Duodenal mucosa (tissue), 2 donors: ENCODE results near the gene FGD2.

Source experiments
- H3K27ac ChIP-seq: one replicate; pipeline ENCODE4 v1.7.0; 2013; ENCODE audit warnings: low read depth, low read length
- H3K27me3 ChIP-seq, 2 donors: one replicate each; pipeline ENCODE4 v1.7.0; 2013; ENCODE audit warnings: low read length in 2 of 2, control low read depth in 1 of 2; ENCODE audit not compliant: insufficient read depth in 2 of 2, control insufficient read depth in 1 of 2
- H3K36me3 ChIP-seq, 2 donors: one replicate each; pipeline ENCODE4 v1.7.0; 2013; ENCODE audit warnings: low read length in 2 of 2, control low read depth in 1 of 2; ENCODE audit not compliant: insufficient read depth in 2 of 2, control insufficient read depth in 1 of 2
- H3K4me1 ChIP-seq, 2 donors: one replicate each; pipeline ENCODE4 v1.7.0; 2013; ENCODE audit warnings: low read length in 2 of 2, control low read depth in 1 of 2; ENCODE audit not compliant: insufficient read depth in 2 of 2, control insufficient read depth in 1 of 2
- H3K4me3 ChIP-seq, 2 donors: one replicate each; pipeline ENCODE4 v1.7.0; 2013; ENCODE audit warnings: low read length in 2 of 2, low read depth in 1 of 2
- H3K9ac ChIP-seq, 2 donors: one replicate each; pipeline ENCODE4 v1.7.0; 2013; ENCODE audit warnings: low read length in 2 of 2, low read depth in 1 of 2
- H3K9me3 ChIP-seq, 2 donors: one replicate each; pipeline ENCODE4 v1.7.0; 2013; ENCODE audit warnings: low read length in 2 of 2, control low read depth in 1 of 2; ENCODE audit not compliant: control insufficient read depth in 1 of 2

Gene FGD2

DNA sequence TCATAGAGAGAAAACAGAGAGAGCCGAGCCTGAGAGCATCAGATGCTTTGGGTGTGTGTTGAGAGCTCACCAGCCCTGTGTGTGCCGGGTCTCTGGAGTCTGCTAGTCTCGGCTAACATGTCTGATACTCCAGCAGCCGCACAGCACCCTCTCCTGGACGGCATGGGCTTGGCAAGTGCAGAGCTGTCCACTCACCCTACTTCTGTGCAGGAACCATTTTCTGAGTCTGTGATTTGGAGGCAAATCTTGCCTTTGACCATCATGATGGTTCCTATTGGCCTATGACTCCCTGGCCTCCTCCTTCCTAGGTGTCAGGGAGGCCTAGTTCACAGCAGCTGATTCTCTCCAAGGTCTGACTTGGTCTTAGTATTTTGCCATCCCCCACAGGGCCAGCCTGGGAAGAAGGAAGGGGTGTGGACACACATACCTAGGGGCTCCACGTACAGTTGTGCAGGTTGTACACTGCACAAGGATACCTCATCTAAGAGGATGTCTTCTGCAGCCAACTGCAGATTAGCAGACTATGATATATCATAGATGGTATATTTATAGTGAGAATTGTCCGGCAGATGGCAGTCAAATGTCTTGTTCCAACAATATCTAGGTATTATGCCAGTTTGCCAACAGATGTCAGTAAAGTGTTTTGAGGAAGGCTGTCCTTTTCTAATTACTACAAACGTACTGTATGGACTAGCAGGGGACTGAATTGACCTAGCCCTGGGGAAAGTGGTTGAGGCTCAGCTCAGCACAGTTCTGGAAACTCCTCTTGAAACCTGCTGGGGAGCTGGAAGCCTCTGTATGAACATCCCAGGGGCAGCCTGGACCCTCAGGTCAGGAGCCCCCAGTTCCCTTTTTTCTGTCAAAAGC lies 13.0 kb downstream of the FGD2 start:
- Histone ChIP-seq H3K36me3 (peaks cover 0 to 6% of the 10 kb centered on the region in 2 donors), H3K9me3 (no peaks in the 10 kb centered on the region), H3K27ac (no peak overlapping the region), H3K9ac (peak overlapping the region in 1 of 2 donors; percentile 9), H3K27me3 (no peaks in the 10 kb centered on the region), H3K4me1 (peaks cover 14% of the 10 kb centered on the region in 2 donors), H3K4me3 (no peak overlapping the region)

DNA sequence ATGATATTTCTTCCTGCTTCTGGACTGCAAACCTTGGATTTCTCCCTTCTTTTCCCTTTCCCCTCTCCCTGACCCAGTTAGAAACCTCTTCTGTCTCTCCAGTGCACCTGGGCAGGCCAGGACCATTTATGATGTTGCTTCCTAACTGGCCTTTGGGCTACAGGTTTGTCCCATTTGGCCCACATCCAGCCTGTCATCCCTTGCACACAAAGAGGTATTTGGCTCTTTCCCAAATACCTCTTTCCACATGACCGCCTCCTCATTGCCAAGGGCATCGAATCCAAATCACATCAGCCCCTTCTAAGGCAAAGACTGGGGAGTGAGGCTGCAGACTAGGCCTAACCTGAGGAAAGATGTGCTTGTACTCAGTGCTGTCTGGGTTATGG lies 13.6 kb downstream of the FGD2 start:
- no peak overlapping the region for H3K9ac ChIP-seq
- no peak overlapping the region for H3K27ac ChIP-seq
- peaks cover 14% of the 10 kb centered on the region in 2 donors for H3K4me1 ChIP-seq
- H3K9me3 ChIP-seq: no peaks in the 10 kb centered on the region
- H3K4me3 ChIP-seq: no peak overlapping the region
- H3K27me3 ChIP-seq: no peaks in the 10 kb centered on the region
- peaks cover 0 to 5% of the 10 kb centered on the region in 2 donors for H3K36me3 ChIP-seq

DNA sequence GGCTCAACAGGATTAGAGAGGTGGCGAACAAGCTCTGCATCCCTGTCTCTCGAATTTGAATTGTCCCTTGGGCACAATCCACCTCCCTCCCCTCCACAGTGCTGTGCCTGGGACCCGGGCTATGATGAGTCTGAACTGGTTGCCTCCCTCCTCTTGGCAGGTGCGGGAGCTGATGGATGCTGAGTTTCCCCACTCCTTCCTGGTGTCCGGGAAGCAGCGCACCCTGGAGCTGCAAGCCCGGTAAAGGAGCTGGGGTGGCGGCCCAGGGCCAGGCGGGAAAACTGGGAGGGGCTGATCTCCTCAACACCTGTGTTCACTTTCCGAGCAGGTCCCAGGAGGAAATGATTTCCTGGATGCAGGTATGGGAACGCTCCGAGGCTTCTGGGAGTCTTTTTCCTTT lies 14.9 kb downstream of the FGD2 start:
- H3K4me1 ChIP-seq: peaks cover 14% of the 10 kb centered on the region in 2 donors
- H3K36me3 ChIP-seq: peaks cover 0 to 3% of the 10 kb centered on the region in 2 donors
- no peaks in the 10 kb centered on the region for H3K27me3 ChIP-seq
- H3K27ac ChIP-seq: no peak overlapping the region
- H3K9me3 ChIP-seq: no peaks in the 10 kb centered on the region
- no peak overlapping the region for H3K4me3 ChIP-seq
- no peak overlapping the region for H3K9ac ChIP-seq

DNA sequence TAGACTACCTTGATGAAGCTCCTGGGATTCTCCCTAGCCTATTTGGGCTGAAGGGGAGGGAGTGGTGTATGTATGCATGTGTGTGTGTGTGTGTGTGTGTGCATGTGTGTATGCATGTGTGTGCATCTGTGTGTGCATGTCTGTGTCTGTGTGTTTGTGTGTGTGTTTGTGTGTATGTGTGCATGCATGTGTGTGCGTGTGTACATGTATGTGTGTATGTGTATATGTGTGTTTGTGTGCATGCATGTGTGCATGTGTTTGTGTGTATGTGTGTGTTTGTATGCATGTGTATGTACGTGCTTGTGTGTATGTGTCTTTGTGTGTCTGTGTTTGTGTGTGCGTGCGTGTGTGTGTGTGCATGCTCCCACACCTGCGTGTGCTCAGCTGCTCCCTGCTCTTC lies 15.4 kb downstream of the FGD2 start:
- Histone ChIP-seq H3K27me3 (no peaks in the 10 kb centered on the region), H3K36me3 (peaks cover 0 to 5% of the 10 kb centered on the region in 2 donors), H3K4me3 (no peak overlapping the region), H3K4me1 (peaks cover 14% of the 10 kb centered on the region in 2 donors), H3K27ac (no peak overlapping the region), H3K9me3 (no peaks in the 10 kb centered on the region), H3K9ac (peak overlapping the region in 1 of 2 donors; percentile 19)

DNA sequence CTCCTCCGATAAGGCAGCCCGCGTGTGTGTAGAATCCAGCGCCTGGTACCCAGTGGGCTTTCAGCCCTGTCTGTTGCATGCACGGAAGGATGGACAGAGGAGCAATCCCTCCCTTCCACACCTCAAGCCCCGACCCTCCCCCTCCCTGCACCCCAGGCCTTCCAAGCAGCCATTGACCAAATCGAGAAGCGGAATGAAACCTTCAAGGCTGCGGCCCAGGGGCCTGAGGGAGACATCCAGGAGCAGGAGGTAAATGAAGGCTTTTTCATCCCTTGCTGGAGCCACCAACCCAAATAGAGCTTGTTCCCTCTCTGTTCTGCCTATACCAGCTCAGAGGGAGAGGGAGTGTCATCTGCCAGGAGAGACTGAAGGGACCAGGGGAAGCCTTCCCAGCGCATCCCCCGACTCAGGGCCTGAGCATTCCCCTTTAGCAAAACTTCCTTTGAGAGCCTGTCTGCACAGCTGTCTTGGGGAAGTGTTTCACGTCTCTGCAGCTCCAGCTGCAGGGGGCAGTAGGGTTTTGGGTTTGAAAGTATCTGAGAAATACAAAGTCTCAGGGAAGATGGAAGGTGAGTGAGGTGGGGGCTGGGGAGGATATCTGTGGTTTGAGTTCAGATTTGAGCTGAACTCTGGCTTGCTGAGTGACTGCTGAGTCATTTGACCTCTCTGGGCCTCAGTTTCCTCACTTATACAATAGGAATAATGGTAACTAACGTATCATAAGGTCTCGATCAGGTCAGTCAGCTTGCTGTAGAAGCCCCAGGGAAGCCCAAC lies 16.1 kb downstream of the FGD2 start:
- no peaks in the 10 kb centered on the region for H3K9me3 ChIP-seq
- no peak overlapping the region for H3K4me3 ChIP-seq
- peaks cover 0 to 9% of the 10 kb centered on the region in 2 donors for H3K36me3 ChIP-seq
- H3K27me3 ChIP-seq: no peaks in the 10 kb centered on the region
- no peak overlapping the region for H3K27ac ChIP-seq
- peaks cover 14% of the 10 kb centered on the region in 2 donors for H3K4me1 ChIP-seq
- H3K9ac ChIP-seq: no peak overlapping the region

DNA sequence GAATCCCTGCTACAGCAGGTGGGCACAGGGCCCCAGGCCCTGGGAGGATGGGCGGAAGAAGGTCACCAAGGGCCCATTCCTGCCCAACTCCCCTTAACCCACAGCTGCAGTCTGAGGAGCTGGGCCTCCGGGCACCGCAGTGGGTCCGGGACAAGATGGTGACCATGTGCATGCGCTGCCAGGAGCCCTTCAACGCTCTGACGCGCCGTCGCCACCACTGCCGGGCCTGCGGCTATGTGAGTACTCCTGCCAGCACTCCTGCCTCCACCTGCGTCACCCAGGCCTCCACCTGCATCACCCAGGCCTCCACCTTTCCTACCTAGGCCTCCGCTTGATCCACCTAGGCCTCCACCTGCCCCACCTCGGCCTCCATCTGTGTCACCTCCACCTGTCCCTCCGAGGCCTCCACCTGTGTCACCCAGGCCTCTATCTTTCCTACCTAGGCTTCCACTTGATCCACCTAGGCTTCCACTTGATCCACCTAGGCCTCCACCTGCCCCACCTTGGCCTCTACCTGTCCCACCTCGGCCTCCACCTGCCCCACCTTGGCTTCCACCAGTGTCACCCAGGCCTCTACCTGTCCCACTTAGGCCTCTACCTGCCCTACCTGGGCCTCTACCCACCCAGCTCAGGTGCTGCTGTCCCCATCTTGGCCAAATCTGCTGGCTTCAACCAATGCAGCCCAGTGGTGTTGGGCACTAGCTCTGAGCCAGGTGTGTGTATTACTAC lies 16.8 kb downstream of the FGD2 start:
- H3K27me3 ChIP-seq: no peaks in the 10 kb centered on the region
- peaks cover 14% of the 10 kb centered on the region in 2 donors for H3K4me1 ChIP-seq
- H3K27ac ChIP-seq: no peak overlapping the region
- H3K4me3 ChIP-seq: no peak overlapping the region
- H3K9me3 ChIP-seq: no peaks in the 10 kb centered on the region
- peaks cover 0 to 9% of the 10 kb centered on the region in 2 donors for H3K36me3 ChIP-seq
- H3K9ac ChIP-seq: no peak overlapping the region

DNA sequence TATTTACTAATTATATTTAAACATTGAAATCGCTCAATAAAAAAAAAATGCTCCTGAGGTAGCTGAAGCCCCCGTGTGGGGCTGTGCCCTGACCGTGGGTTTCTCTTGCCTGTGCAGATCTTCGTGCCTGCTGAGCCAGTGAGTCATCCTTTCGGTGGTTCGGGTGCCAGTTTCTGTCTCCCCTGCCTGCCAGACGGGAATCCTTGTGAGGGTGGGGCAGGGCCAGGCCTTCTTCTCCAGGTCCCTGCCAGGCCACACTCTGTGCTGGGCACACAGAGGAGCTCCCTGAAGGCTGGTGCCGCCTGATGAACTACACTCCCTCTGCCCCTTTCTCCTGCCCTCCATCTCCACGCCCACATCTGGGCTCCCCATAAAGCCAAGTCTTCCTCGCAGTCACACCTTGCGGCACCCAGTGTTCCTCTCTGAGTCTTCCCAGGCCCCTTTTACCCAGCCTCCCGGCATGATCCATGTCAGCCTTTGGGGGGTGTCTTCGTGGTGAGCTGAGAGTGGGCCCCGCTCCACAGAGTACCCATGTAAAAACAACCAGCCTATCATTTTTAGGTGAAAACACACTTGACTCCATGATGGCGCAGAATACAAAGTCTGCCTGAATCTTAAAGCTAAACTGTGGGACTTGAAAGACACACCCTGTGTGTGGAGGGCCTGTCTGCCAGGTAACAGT lies 19.3 kb downstream of the FGD2 start:
- H3K9ac ChIP-seq: no peak overlapping the region
- H3K27me3 ChIP-seq: no peaks in the 10 kb centered on the region
- H3K4me3 ChIP-seq: no peak overlapping the region
- H3K9me3 ChIP-seq: no peaks in the 10 kb centered on the region
- H3K36me3 ChIP-seq: peaks cover 0 to 9% of the 10 kb centered on the region in 2 donors
- no peak overlapping the region for H3K27ac ChIP-seq
- H3K4me1 ChIP-seq: peaks cover 0 to 16% of the 10 kb centered on the region in 2 donors

DNA sequence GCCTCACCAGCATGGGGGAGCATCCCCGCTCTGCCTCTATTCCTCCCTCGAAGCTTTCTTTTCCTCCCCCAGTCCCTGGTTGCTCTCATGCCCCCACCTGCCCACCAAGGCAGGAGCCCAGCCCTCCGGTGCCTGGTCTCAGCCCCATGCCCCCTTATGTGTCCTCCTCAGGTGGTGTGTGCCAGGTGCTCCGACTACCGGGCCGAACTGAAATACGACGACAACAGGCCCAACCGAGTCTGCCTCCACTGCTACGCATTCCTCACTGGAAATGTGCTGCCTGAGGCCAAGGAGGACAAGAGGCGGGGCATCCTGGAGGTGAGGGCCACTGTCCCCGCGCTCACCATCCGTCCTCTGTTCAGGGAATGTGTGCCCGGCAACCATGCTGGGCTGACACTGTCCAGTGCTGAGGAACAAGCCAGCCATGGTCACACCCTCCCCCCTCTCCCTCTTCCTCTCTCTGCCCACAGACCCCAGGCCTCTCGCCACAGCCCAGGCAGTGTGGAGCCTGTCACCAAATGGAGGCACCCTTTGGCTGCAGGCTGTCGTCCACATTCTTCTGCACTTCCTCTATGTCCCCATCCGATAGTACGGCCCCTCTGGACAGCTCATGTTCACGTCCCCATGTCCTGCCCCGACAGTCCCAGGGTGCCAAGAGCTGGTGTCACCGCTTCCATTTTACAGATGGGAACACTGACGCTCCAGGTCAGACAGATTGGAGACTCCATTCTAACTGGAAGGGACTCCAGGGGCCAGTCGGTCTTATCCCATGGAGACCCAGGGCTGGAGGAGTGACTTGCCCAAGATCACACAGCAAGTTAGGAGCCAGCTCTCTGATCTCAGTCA lies 20.4 kb downstream of the FGD2 start:
- Histone ChIP-seq H3K9ac (no peak overlapping the region), H3K4me1 (peaks cover 0 to 9% of the 10 kb centered on the region in 2 donors), H3K27me3 (no peaks in the 10 kb centered on the region), H3K36me3 (peaks cover 0 to 7% of the 10 kb centered on the region in 2 donors), H3K27ac (no peak overlapping the region), H3K9me3 (peaks cover 0 to 6% of the 10 kb centered on the region in 2 donors), H3K4me3 (no peak overlapping the region)
